GM21367 (cell line): ENCODE data around the gene TTC7B.

Experiments used
- ATAC-seq: cut with Tn5 transposase; IDR thresholded peaks from one replicate; pipeline ENCODE4 v1.9.1; 2021; ENCODE audit not compliant: unreplicated experiment

The TTC7B gene

DNA sequence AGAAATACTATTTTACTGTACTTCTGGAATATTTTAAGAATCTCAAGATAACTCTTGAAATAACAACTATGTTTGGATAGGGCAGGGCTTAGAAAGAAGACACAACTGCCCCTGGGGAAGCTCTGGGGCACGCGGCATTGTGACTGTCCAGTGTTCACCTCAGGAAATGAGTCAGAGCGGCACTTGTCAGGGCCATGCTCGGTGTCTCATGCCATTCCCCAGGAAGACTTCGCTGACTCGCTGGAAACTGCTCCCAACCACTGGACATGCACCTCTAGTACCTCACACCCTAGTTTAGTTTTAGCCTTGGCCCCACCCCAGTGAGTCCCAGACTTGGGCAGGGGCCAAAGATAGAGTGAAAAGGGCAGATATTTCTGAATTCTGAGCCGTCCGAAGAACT lies 192.0 kb downstream of the TTC7B start:
- ATAC-seq = no peak

DNA sequence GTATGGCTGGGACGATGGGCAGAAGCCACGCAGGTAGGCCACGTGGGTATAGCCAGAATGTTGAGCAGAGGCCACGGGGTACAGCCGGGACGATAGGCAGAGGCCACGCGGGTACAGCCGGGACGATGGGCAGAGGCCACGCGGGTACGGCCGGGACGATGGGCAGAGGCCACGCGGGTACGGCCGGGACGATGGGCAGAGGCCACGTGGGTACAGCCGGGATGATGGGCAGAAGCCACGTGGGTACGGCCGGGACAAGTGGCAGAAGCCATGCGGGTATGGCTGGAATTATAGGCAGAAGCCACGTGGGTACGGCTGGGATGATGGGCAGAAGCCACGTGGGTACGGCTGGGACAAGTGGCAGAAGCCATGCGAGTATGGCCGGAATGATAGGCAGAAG lies 195.0 kb downstream of the TTC7B start:
- ATAC-seq = no peak

DNA sequence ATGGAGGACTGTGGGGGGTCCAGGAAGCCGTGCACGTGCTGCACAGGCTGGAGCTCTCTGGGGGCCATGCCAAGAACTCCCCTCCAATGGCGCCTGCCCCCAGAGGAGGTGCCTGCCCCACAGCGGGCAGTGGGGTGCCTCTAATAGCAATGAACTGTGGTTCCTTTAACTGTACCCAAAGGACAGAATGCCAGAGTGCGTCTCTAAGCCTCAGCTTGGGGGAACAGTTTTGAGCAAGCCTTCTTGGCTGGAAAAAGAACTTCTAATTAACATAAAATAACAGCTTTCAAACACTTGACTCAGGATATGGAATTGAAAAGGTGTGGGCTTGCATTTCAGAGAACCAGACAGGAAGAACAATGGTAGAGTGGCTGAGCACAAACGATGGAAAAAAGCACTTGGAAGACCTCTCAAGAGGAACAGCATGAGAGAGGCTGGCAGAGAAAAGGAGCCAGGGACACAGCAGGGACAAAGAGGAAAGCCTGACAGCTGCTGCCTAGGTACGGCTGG lies 195.6 kb downstream of the TTC7B start:
- ATAC-seq = no peak

DNA sequence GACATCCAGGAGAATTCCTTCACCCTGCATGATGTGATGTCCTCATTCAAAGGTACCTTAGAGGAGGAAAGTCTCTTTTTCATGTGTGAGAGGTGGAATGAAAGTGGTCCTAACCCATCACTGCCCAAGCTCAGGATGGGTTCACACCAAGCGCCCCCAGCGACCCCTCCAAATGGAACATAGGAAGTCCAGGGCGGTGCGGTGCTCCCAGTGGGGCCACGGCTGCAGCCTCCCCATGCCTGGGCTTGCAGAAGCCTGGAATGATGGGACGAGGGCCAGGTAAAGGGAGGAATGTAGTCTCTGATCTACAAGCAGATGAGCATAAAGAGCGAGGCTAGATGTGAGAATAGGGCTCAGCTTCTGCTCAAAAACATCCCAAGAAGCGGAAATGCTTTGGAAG lies 196.3 kb downstream of the TTC7B start:
- no peak for ATAC-seq

DNA sequence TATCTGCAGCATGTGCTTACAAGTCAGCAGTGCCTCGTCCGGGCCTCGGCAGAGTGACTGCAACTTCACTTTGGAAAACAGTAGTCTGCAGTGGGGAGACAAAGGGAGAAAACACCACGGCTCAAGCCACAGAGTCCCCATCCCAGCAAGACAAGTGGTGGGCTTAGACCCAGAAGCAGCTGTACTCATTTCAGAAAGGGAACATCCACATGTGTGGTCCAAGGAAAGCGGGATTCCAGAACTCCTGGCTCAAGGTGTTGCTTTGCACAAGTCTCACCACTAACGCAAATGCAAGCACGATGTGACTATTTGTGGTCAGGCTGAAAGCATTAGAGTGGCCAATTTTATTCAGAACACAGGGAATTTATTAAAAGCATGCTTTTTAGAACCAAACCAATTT lies 198.3 kb downstream of the TTC7B start:
- no peak for ATAC-seq

DNA sequence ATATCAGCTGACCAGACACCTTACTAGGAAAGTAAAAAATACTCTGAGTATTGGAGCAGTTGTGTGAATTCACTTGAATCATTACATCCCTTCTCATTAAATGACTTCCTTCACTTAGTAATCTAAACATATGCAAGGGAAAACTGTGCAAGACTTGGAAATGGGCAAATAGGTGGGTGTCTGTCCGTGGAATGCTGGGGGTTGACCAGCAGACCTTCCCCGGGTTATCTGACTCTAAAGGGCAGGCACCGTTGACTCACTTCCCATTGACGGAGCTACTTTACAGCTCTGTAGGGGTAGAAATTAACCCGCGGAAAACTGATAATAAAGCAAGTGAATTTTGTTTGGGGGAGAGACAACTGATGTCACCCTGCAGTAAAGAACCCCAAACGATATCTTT lies 199.3 kb downstream of the TTC7B start:
- ATAC-seq = no peak

DNA sequence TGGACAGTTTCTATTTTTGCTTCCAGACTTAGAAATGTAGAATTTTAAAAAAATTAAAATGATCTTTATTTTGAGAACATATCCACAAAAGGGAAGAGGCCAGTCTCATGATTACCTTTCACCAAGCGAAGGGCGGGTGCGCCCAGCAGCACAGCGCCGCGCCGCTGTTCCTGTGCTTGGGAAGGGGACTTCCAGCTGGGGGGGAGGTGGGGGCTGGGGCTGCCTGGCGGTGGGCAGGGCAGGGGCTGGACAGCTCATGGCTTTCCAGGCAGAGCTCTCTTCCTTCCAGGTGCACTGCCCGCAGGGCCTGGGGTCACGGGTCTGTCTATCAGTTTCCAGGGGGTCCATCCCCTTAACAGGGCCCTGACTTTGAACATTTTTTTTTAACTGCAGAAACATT lies 199.9 kb downstream of the TTC7B start:
- no peak for ATAC-seq

DNA sequence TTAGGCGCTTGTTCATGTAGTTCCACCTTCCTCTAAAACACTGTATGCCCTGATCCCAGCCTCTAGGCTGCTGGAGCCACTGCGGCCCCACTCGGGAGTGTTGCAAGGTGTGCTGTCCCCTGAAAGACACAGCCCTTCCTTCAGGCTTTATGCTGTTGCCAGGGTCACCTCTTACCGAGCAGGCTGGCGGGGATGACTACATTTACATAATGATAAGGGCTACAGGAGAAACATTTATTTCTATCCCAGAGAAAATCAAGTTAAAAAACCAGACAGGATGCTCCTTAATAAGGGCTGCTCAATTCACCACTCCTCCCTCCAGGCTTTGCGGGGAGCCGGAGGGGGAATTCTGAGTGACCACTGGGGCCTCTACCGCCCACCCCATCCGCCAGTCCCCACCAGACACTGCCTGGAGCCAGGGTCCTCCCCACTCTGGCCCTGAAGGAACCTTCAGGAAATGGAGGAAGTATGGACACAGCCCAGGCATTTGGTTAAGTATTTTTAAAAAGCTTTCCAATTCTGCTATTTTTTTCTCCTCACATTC lies 200.6 kb downstream of the TTC7B start:
- ATAC-seq = no peak

DNA sequence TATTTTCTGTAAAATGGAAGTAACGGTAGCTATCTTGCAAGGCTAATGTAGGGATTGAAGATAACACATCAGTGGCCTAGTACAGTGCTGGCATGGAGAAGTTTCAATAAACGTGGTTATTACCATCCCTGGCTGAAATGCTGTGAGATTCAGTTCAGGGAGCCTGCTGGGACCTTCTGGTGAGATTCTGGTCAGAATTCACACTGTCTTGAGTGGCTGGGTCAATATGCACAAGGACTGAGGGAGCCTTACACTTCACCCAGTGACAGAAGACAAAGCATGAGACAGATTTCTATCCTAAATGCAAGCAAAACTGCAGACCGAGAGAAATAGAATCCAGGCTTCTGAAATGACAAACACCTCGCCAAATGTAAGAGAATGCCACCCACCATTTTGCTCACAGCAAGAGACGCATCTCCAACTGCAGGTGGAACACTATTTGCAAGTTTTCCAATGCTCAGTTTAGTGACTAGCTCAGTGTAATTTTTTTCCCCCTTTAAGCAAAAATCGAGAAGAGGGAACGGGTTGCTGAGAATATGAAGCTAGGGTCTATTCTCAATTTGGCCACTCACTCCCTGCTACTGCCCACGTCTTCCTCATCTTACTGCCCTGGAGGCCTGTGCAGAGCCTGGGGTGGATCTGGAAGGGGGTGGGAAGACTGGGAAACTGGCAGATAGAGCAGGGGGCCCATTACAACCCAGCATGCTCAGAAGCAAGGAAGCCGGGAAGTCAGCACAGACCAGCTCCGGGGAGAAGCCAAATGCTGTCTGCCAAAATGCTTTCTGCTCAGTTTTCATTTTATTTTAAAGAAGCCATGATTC lies 201.3 kb downstream of the TTC7B start:
- no peak for ATAC-seq

DNA sequence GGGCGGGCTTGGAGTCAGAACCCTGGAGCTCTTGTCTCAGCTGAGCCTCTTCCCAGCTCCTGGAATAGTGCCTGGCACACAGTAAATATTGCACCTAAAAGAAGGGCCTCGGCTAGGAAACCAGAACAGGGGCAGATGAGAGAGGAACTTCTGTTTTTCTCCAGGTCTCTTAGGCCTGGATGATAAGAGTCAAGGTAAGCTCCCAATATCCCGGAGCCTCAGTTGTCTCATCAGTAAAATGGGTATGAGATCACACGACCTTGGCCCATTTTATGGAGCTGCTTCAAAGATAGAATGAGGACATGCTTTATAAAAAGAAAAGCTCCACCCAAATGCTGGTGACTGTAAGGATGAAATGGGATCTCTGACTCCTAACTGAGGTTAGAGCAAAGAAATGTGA lies 202.2 kb downstream of the TTC7B start:
- ATAC-seq = no peak

DNA sequence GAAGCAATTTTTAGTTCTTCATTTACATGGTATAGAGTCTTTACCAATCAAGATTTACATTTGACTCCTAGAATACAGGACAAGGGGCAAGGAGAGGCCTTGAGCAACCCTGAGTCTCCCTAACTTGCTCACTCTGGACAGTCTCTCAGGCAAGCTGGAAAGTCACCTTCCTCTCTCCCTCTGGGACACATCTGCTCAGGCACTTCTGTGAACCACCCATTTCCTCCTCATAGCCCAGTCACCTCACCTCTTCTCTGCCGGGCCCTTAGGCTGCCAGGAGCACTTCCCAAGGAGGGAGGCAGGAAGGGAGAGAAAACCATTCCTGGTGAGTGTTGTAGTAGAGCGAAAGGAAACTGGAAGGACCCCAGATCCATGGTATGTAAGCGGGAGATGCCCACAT lies 202.8 kb downstream of the TTC7B start:
- no peak for ATAC-seq

DNA sequence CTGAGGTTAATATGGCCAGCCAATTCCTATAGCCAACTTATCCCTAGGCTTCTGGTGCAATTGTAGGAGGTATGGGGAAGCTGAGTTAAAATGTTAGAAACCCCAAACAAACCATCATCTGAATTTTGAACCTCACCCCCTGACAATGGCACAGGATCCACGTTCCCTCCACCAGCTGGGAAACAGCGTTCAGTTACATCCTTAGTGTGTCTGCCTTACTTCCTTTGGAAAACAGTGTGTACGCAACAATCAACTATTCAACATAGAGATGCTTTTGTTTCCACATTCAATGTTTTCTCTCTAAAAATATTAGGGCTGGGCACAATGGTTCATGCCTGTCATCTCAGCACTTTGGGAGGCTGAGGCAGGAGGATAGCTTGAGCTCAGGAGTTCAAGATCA lies 203.4 kb downstream of the TTC7B start:
- ATAC-seq = no peak

DNA sequence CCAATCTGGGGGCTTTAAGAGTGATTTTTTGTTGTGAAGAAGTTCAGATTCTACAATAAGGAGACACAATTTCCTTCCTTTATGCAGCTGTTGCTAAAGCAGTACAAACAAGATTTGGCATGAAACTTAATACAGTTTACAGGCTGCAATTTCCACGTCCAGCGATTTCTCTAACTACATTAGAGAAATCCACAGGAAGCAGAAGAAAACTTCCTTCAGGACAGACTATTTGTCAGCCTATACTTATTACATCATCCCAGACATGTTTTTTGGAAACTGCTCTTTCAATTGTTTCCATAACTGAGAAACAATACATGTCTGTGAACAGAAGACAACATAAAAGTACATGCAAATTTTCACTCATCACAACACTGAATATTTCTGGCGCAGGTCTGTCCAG lies 204.3 kb downstream of the TTC7B start:
- ATAC-seq = no peak

DNA sequence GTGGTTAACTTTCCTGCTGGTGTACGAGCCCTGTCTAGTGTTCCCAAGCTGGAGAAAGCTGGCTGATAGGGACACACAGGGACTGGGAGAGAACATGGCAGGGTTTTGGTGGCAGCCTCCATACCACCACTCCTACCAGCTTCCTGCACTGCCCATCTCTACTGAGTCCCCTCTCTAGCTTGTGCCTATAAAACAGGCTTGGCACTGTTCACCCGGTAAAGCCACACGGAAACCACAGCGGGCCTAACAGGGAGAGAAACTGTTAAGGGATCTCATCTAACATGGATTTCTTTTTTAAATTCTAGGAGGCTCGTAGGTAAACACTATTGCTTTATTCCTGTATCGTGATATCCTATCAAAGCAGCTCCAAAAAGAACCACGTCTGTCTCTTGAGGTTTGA lies 204.7 kb downstream of the TTC7B start:
- no peak for ATAC-seq

DNA sequence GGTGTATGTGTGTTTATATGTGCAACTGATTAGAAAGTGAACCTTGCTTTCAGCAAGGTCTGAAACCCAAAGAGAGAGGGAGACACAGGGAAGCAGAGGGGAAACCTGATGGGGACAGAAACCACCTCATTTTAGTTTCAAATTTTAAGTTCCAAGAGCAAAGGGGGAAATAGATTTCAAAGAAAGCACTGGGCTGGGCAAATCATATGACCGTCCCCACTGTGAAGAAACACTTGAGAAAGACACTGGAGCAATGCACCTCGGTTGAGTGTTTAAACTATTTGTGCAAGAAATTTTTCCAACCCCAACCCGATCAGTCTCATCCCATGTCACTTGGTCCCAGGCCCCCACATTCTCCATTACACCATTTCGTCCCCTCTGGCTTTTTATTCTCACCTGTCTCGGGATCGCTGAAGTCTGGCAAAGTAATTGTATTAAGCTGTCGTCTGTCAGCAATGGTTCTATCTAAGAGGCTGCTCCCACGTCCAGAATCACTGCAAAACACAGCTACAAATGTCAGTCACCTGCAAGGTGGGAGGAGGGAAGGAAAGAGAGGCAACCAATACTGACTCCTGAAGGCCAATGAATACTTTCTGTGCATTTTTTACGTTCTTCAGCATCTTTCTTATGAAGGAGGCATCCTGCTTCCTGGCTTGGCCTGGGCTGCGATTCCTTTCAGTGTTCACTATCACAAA lies 205.7 kb downstream of the TTC7B start:
- no peak for ATAC-seq

DNA sequence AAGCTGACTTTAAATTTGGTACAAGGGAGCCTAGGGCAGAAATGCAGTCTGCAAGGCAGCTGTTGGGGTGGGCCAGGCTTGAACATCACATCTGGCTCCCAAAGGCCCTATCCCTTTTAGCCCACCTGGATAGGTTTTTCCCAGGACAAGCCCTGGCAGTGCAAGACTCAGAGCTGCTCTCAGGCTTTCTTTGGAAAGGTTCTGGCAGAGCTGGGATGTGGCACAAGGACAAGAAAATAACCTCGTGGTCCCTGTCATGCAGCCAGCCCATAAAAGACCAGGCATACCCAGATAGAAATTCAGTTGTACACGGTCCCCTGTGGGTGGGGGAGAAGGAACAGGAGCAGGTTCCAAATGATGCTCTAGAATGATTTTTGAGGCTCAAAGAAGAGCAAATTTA lies 206.9 kb downstream of the TTC7B start:
- no peak for ATAC-seq

DNA sequence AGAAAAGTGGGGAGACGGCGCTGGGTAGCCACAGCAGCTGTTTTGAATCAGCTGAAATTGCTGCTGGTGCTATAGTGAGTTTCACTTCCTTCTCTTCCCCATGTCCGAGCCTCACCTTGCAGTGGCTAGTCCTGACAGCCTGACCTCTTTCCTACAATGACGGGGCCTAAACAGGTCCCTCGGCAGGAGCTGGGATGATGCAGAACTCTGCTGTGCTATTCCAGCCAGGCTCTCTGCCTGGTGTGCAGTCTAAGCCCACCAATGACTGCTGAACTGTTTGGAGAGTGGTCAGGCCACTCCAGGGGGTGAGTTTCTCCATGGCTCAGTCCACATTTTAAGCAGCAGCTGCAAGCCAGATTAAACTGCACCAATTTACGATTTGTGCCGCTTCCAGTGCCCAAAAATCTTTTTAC lies 207.3 kb downstream of the TTC7B start:
- ATAC-seq = no peak

DNA sequence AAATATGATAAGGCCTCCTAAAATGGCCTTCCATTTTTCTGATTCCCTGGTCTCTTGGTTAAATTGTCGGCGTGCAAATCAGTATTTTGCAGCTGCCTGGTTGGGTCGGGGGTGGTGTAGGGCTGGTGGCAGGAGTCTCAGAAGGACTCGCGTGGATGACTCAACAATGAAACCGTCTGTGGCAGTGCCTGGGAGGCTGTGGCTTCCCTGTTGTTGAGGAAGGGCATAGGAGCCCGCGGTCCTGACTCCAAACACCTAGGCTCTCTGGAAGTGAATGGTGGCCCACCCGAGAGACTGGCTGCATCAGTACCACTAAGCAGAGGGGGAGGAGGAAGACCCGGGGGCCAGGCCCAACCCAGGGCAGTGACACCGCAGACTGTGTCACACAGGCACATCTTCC lies 207.9 kb downstream of the TTC7B start:
- no peak for ATAC-seq

DNA sequence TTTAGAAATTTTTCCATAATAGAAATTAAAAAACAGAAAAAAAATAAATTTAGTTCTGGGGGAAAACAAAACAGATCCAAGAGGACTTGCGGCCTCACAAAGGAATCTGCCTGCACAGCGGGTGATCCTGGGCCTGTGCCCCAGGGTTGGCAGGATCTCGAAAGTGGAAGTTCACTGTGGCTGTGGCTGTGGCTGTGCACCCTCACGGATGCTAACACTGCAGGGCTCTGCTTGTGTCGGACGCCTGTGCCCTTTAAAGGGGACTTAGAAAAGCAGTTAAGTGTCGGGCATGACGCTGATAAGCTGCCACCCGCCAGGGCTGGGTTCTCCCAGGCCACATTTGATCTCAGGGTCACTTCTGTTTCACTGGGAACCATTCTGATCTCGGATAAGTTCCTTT lies 209.1 kb downstream of the TTC7B start:
- no peak for ATAC-seq

DNA sequence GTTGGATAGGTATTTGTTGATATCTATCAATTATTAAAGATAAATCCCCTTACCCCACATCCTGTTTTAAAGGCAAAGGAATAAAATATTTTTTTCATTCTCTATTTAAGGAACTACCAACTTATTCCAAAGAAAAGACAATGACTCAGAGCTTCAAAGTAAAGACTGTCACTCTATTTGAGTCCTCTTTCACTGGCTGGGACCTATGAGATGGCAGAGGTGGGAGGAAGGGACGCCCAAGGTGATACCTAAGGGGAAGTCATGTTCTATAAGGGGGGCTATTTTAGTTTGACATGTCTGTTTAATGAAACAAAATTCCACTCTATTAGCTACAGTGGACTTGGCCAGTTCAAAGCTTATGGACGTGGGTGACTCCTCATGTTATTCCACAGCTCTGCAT lies 209.8 kb downstream of the TTC7B start:
- ATAC-seq = no peak

DNA sequence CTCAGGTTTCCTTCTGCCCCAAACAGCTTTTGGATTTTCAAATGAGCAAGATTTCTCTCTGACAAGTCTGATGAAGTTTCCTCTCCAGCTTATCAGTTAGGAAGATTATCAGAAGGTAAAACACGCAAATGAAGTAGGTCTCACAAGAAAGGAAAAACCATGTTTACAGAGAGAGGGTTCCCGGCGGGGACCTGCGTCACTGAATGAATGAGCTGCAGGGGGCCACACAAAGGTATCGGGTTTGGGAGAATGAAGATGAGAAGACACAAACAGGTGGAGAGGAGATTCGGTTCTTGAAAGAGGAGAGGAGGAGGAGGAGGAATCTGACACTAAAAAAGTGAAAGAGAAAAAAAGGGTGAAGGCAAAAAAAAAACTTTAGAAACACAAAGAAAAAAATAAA lies 210.8 kb downstream of the TTC7B start:
- no peak for ATAC-seq

DNA sequence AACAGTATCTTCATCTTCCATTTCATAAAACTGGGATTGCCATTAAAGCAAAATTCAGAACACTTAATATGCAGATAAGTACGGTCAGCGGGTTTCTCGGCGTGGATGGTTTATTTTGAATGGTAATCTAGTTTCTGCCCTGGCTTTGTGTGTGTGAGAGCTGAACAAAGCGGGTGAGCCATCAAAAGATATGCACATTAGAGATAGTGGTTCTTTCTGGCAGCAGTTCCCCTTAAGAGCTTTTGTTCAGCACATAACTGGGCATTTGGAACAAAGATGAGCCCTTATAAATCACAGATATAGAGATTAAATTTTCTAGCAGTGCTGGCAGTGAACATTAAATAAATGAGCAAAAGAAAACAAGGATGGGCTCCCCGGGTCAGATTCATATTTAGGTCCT lies 211.9 kb downstream of the TTC7B start:
- ATAC-seq = no peak
